GM12891 (cell line): ENCODE data around the gene RPL36A.

ENCODE experiments used
- DNase-seq: peaks from one replicate; pipeline ENCODE4 v3.0.0; 2011; ENCODE audit warnings: low spot score; ENCODE audit not compliant: insufficient read length
- FAIRE-seq: peaks from 2 replicates; lab custom pipeline; 2011; peaks lifted over from hg19 to GRCh38; lab: Jason Lieb, UNC
- PAX5 ChIP-seq: IDR thresholded peaks from 2 replicates; pipeline ENCODE4 v1.6.1; 2011; ENCODE audit warnings: low read length, moderate library complexity, mild to moderate bottlenecking; ENCODE audit not compliant: insufficient read depth, severe bottlenecking
- POLR2A ChIP-seq: IDR thresholded peaks from 2 replicates; pipeline ENCODE4 v1.6.1; 2011; ENCODE audit warnings: low read depth, low read length, control low read depth
- POLR2AphosphoS5 ChIP-seq: IDR thresholded peaks from 2 replicates; pipeline ENCODE4 v1.6.1; 2011; ENCODE audit warnings: low read depth, low read length, control low read depth
- POU2F2 ChIP-seq: IDR thresholded peaks from 2 replicates; pipeline ENCODE4 v1.6.1; 2011; ENCODE audit warnings: low read depth, mild to moderate bottlenecking, control low read depth, low read length, moderate library complexity
- SPI1 ChIP-seq: IDR thresholded peaks from 2 replicates; pipeline ENCODE4 v1.6.1; 2011; ENCODE audit warnings: low read depth, low read length, control low read depth
- TAF1 ChIP-seq: IDR thresholded peaks from 2 replicates; pipeline ENCODE4 v1.6.1; 2011; ENCODE audit warnings: low read depth, low read length, control low read depth

The RPL36A gene

DNA sequence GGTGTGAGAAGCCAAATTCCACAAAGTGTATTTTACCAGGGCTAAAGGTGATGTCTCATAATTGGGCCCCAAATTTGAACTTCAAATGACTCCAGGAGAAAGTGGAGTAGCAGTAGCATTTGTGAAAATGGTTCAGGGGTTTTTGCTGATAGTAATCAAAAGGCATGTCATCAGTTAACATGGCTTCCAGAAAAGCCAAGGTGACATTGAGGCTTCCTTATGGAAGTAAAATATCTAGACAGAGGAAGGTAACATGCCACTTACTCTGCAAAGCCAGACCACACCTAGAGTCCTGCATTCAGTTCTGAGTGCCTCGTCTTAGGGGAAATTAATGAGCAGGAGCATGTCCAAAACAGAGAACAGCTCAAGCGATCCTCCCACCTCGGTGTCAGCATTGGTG is 2.2 kb upstream of the RPL36A start:
- FAIRE-seq, result no peak
- no peak for DNase-seq
- TF ChIP-seq SPI1, result no peak
- TF ChIP-seq TAF1, result no peak

DNA sequence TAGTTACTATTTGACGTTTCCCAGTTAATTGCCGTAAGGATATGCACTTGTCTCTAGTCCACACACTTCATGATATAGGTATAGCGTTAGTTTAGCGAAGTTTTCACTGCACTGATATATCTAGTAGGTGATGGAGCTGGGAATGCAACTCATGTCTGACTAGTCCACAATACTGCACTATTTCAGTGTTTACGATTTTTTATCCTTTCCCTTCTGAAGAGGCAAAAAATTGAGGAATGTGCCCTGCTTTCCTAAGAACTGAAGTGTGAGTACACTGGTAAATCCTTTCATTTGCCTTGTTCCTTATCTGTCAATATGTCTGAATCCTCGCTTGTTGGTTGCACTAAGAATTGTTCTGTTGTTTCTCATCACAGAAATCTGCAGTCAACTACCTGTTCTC is 1.0 kb downstream of the RPL36A start:
- no peak for DNase-seq
- FAIRE-seq, result peak; percentile 76
- TF ChIP-seq PAX5 (no peak), POLR2AphosphoS5 (no peak)

DNA sequence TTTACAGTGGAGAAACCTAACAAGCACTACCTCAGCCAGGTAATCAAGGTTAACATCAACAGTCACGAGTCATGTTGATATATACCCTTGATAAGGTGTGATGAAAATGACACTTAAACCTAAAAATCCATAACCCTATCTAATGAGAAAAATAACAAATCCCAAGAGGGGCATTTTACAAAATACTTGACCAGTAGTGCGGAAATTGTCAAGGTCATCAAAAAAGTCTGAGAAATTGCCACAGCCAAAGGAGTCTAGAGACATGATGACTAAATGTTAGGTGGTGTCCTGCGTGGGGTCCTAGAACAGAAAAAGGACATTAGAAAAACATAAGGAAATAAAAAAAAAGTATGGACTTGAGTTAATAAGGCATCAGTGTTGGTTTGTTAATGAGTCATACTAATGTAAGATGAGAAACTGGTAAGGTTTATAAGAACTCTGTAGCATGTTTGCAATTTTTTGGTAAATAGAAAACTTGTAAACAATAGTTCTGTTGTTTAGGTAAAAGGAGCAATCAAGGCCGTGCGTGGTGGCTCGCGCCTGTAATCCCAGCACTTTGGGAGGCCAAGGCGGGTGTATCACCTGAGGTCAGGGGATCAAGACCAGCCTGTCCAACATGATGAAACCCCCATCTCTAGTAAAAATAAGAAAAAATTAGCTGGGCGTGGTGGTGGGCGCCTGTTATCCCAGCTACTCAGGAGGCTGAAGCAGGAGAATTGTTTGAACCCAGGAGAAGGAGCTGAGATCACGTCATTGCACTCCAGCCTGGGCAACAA is 2.9 kb downstream of the RPL36A start:
- DNase-seq (no peak), FAIRE-seq (no peak)
- TF ChIP-seq POLR2A (no peak), PAX5 (no peak), TAF1 (no peak), SPI1 (no peak), POLR2AphosphoS5 (no peak), POU2F2 (no peak)

DNA sequence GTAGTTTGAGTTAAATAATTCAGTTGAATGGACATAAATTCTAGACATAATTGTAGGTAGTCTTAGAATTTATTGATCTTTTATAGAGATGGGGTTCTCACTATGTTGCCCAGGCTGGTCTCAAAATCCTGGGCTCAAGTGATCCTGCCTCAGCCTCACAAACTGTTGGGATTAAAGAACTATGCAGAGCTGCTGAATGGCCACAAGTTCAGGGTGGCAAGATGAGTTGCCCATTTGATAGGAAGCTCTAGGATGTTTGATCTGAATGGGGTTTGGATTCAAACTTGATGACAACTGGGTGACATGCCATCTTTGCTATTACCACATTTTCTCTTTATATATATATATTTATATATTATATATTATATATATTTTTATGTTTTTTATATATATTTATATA is 3.6 kb downstream of the RPL36A start:
- FAIRE-seq (no peak), DNase-seq (no peak)
- no peak for TF ChIP-seq SPI1

DNA sequence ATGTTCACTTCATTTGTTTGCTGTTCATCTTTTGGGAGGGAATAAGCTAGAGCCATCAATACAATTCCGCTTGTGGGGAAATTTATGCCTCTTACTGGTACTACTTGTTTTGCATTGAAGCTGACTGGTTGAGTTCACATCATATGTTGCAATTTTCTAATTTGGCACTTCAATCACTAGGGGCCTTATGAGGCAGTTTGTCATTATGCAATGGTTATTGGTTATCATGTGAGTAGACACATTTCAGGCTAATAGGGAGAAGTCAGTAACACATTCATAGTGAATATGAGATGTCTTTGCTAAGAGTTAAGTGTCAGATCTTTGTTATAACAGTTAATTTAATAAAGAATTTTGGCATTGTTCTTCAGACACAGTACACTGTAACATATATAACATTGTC is 5.0 kb downstream of the RPL36A start:
- FAIRE-seq (peak; percentile 16), DNase-seq (no peak)
- TF ChIP-seq SPI1 (no peak), PAX5 (no peak), POLR2A (no peak), TAF1 (no peak), POU2F2 (no peak)

DNA sequence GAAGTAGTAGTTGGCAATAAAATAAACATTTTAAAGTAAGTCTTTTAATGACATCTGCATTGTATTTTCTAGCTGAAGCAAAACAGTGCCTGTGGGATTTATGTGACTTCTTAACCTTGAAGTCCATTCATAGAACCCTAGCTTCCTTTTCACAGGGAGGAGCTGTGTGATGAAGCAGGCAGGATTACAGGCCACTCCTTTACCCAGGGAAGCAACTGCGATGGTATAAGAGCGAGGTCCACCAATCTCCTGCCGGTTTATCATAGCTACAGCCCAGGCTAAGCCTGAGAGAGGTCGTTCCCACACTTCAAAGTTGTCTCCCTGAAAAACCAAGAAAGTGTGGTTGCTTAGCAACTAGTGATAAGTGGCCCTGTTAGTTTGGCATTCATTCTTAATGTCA is 7.0 kb downstream of the RPL36A start:
- DNase-seq (no peak), FAIRE-seq (no peak)
- TF ChIP-seq POLR2AphosphoS5 (no peak), POLR2A (no peak), SPI1 (no peak), TAF1 (no peak), PAX5 (no peak), POU2F2 (no peak)

DNA sequence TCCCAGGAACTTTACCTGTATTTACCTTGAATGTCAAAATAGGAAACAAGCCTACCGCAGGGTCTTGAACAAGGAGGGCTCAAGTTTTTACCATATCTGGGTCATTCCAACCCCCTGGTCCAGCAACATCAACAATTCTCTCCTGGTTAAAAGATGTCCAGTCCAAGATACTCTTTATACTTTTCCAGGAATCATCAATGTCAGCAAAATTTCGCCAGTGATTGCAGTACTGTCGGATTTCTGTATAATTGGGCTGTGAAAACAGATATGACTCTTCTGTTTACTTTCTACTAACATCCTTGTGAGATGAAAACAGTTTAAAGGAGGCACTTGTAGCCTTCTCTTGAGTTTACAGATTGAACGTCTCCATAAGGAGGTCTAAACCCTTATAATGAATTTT is 7.9 kb downstream of the RPL36A start:
- FAIRE-seq (no peak), DNase-seq (no peak)
- TF ChIP-seq POLR2A (no peak), PAX5 (no peak), POU2F2 (no peak), POLR2AphosphoS5 (no peak), TAF1 (no peak), SPI1 (no peak)

DNA sequence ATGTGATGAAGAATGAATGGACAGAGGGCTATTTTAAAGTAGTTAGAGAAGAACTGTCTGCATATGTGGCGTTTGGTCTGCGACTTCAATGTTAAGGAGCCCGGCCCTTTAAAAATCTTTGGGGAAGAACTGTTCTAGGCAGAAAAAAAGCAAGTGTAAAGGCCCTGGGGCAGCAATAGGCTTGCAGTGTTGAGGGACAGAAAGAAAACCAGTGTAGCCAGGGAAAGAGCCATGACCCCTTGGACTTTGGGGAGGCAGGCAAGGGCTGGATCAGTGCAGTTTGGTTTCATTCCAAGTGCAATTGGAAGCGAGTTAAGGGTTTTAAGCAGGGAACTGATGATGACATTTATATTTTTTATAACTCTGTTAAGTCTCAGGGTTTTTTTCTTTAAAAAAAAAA is 9.0 kb downstream of the RPL36A start:
- DNase-seq, result no peak
- no peak for FAIRE-seq
- TF ChIP-seq PAX5 (no peak), SPI1 (no peak)

DNA sequence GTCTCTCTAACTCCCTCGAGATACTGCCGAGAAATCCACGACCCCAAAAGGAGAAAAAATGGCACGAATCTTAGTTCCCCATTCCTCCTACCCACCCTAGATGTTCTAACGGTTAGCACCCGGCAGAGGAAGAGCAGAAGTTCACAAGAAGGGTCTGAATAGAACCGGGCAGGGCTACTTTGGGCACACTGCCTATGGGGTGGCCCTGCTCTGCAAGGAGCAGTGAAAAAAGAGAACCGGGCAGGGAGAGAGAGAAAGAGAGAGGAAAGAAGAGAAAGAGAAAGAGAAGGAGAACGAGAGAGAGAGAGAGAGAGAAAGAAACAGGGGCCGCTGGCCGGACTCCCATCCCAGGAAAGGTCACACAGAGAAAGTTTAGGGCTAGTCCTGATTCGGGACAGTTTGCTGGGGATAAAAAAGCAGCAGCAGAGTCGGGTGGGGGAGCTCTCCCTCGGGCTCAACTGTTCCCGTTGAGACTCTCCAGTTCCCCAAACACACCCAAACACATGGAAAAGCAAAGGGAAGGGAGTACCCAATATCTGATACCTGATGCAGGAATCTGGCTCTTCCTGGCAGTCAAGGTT is 16.4 kb downstream of the RPL36A start:
- DNase-seq (no peak), FAIRE-seq (no peak)

DNA sequence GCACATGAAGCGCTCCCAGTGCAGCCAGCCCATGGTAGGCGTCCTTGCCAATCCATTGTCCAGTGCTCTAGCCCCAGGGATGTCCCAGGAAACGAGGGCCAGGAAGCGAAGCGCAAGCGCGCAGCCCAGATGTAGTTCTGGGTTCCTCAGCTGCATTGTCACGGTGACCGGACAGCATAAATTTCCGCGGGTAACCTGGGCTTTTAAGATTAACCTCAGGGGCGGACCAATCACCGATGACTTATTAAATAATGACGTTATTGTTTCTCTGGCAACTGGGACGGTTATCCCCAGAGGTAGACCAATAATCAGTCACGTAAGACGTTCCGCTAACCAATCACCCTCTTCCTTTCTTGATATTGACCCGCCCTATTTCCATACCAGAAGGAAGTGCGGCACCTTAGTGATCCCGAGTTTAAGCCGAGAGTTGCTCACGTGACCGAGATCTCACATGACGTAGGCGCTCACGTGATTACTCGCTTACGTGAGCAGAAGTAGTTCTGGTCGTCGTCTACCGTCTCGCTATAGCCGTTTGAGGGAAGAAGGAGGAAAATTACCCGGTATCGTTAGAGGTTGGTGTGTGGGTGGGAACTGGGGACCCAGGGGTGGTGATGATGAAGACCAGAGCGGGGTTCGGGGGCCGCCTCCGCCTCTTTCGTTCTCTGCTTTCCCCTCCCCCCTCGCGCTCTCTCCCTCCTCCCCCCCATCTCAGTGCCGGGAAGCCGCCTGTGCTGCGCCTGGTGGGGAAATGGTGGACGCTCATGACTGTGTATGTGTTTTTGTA is 17.1 kb downstream of the RPL36A start, which contains the start of the genes GLA and HNRNPH2:
Gene GLA (minus strand): TSS at position 178 of the 784 bp plus-strand sequence. CDS start 22 bp downstream, at position 156.
Gene HNRNPH2 (plus strand): TSS at position 475 of the 784 bp plus-strand sequence. CDS start 3,767 bp downstream, outside the sequence.
- FAIRE-seq (peak; percentile 99), DNase-seq (peak; percentile 36)
- TF ChIP-seq TAF1 (peak; percentile 33), PAX5 (no peak), POU2F2 (no peak), POLR2A (no peak; the same call in none of the 2 replicates), POLR2AphosphoS5 (0 out of 2 replicates have a peak, but pooled peaks have one; percentile 49), SPI1 (peak; percentile 68)

More for the DNA sequence above, 16.4 kb downstream of the RPL36A start:
- TF ChIP-seq POU2F2, result no peak
- TF ChIP-seq POLR2AphosphoS5, result no peak
- TF ChIP-seq PAX5, result no peak
- no peak for TF ChIP-seq SPI1
- TF ChIP-seq TAF1, result no peak
- TF ChIP-seq POLR2A, result no peak
